ENCODE measurements around the gene SLC7A1. TPM values are rescaled to one million over a fixed set of nuclear protein-coding genes. Genes with fewer than 3 reads are reported as not detected.

SLC7A1 gene
- total RNA-seq, 4 donors from 2014 or later: 87.5 to 127 (median 93.9) TPM

GRCh38 chr13:29547153-29547552 lies 48.3 kb downstream of the SLC7A1 start:
- peak overlapping the region; percentile 13 to 61 (median 34) for H3K27ac ChIP-seq
- no peaks in the 10 kb centered on the region for H3K27me3 ChIP-seq
- peaks cover 0 to 61% (median 4%) of the 10 kb centered on the region in 3 donors for H3K36me3 ChIP-seq
- peaks cover 0 to 100% (median 15%) of the 10 kb centered on the region in 3 donors for H3K4me1 ChIP-seq
- no peaks in the 10 kb centered on the region for H3K9me3 ChIP-seq
- H3K4me3 ChIP-seq: no peak overlapping the region
- no peak for TF ChIP-seq POLR2A (IDR thresholded peaks at IDR 0.05)
- TF ChIP-seq CTCF (IDR thresholded peaks at IDR 0.05): no peak
- WGBS, 2 donors: 41 to 47% methylated on average over 7 of the region's 7 CpGs
- DNase-seq: no peak
- intact Hi-C loops (cut with DNase I): no loop called here

GRCh38 chr13:29546662-29547061 lies 48.8 kb downstream of the SLC7A1 start:
- 58 to 65% methylated on average over 7 to 8 of the region's 8 CpGs for WGBS, 2 donors
- peak overlapping the region; percentile 13 to 61 (median 34) for H3K27ac ChIP-seq
- TF ChIP-seq POLR2A (IDR thresholded peaks at IDR 0.05): no peak

GRCh38 chr13:29545988-29546387 lies 49.5 kb downstream of the SLC7A1 start:
- intact Hi-C loops (cut with DNase I): no loop called here
- WGBS, 2 donors: 45 to 56% methylated on average over 7 to 8 of the region's 8 CpGs
- H3K4me1 ChIP-seq: peaks cover 0 to 95% (median 8%) of the 10 kb centered on the region in 3 donors
- H3K27me3 ChIP-seq: no peaks in the 10 kb centered on the region
- no peak for DNase-seq
- peak overlapping the region in 3 of 4 donors; percentile 21 to 61 (median 53) for H3K27ac ChIP-seq
- no peaks in the 10 kb centered on the region for H3K9me3 ChIP-seq
- H3K4me3 ChIP-seq: no peak overlapping the region
- peaks cover 0 to 56% (median 4%) of the 10 kb centered on the region in 3 donors for H3K36me3 ChIP-seq
- TF ChIP-seq CTCF (IDR thresholded peaks at IDR 0.05) (no peak), POLR2A (IDR thresholded peaks at IDR 0.05) (no peak)

More at GRCh38 chr13:29546662-29547061, 48.8 kb downstream of the SLC7A1 start:
- Histone ChIP-seq H3K27me3 (no peaks in the 10 kb centered on the region), H3K36me3 (peaks cover 0 to 59% (median 4%) of the 10 kb centered on the region in 3 donors), H3K4me3 (no peak overlapping the region), H3K4me1 (peaks cover 0 to 97% (median 13%) of the 10 kb centered on the region in 3 donors), H3K9me3 (no peaks in the 10 kb centered on the region)
- DNase-seq: no peak
- intact Hi-C loops (cut with DNase I): no loop called here

GRCh38 chr13:29543230-29544215 lies 52.0 kb downstream of the SLC7A1 start:
- peaks cover 8 to 95% (median 29%) of the 10 kb centered on the region in 3 donors for H3K4me1 ChIP-seq
- WGBS, 2 donors: 53 to 60% methylated on average over 12 to 13 of the region's 16 CpGs
- no peak for DNase-seq
- H3K27me3 ChIP-seq: no peaks in the 10 kb centered on the region
- intact Hi-C loops (cut with DNase I): no loop called here
- peak overlapping the region in 3 of 4 donors; percentile 48 to 57 (median 56) for H3K27ac ChIP-seq
- TF ChIP-seq CTCF (IDR thresholded peaks at IDR 0.05) (peak in 1 of 6 experiments; percentile 11), POLR2A (IDR thresholded peaks at IDR 0.05) (no peak)
- no peak overlapping the region for H3K4me3 ChIP-seq
- H3K36me3 ChIP-seq: peaks cover 0 to 39% (median 0%) of the 10 kb centered on the region in 3 donors
- H3K9me3 ChIP-seq: no peaks in the 10 kb centered on the region

GRCh38 chr13:29542381-29542780 lies 53.1 kb downstream of the SLC7A1 start:
- Histone ChIP-seq H3K4me1 (peaks cover 12 to 95% (median 35%) of the 10 kb centered on the region in 3 donors), H3K4me3 (no peak overlapping the region), H3K27me3 (no peaks in the 10 kb centered on the region), H3K27ac (no peak overlapping the region), H3K36me3 (peaks cover 0 to 44% (median 0%) of the 10 kb centered on the region in 3 donors), H3K9me3 (no peaks in the 10 kb centered on the region)
- intact Hi-C loops (cut with DNase I): no loop called here
- 83 to 87% methylated on average over 8 of the region's 8 CpGs for WGBS, 2 donors
- DNase-seq: no peak
- TF ChIP-seq CTCF (IDR thresholded peaks at IDR 0.05): no peak
- no peak for TF ChIP-seq POLR2A (IDR thresholded peaks at IDR 0.05)
